Activated CD8-positive, alpha-beta memory T cell treated with anti-CD3 and anti-CD28 coated beads for 1 hour (primary cell): Measurements from ENCODE around the gene MEGF10.

ENCODE experiments used
- DNase-seq, 2 donors: peaks; one replicate each; pipeline ENCODE4 v3.0.0-alpha.2; 2020; ENCODE audit warnings: low read depth in 1 of 2; ENCODE audit errors: extremely low read depth in 1 of 2

MEGF10 gene

DNA sequence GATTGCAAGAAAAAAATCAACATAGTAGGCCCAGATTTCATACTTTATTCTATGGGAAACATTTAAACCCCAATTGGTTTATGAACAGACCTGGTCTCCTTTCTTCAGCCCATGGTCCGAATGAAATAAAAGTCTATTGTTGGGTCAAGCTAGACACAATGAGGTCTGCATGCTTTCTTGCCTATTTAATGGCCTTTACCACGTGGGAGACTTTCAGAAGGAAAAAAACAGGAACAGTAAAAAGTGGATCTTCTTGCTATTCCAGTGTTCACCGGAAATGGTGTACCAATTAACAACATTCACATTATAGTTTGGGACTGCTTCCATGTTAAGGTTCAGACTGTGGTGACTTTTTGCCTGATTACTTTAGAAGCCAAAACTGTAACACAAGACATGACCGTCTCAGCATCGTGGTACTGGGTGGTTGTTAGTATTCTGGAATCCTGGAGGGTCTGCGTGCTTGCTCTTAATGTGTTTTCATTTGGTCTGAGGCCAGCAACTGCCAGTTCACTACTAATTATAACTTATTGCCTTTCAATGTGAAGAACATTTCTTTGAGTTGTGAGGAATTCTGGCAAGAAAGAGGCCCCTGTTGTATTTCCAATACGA is 141.5 kb downstream of the MEGF10 start:
- no peak for DNase-seq

- no peak for DNase-seq
These were observed 142.9 kb downstream of the MEGF10 start for GRCh38 chr5:127433526-127433925.

DNA sequence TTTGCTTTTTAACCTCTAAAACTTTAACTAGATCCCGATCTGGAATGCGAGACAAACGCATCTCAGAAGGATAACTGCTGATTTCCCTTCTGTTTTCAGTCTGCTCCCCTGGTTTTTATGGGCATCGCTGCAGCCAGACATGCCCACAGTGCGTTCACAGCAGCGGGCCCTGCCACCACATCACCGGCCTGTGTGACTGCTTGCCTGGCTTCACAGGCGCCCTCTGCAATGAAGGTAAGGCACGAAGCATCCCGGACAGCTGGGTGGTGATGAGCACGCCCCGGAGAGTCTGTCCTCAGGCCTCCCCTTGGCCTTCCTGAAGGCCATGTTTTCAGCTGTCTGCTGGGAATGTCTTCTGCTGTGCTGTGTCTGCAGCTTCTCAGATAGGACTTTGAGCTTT is 144.0 kb downstream of the MEGF10 start:
- DNase-seq, result no peak

DNA sequence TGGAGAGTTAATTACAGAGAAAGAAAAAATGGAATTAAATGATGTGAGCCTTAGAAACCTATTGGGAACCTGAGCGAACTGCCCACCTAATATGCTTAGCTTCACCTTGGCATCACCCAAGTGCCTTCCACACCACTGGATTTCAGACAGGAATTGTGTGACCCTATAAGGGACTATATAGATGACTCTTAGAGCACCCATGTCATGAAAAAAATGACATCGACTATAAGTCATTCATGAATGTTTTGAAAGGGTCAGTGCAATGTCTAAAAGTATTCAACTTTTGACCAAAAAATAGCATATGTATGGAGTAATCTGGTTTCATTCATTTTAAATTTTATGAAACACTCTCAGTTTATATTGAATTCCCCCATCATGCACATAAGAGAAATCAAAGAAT is 145.2 kb downstream of the MEGF10 start:
- DNase-seq, result no peak

- DNase-seq, result no peak
These were observed 149.0 kb downstream of the MEGF10 start for GRCh38 chr5:127439644-127440043.

- no peak for DNase-seq
These were observed 150.2 kb downstream of the MEGF10 start for GRCh38 chr5:127440831-127441230.

- DNase-seq, result no peak
These were observed 151.3 kb downstream of the MEGF10 start for GRCh38 chr5:127441799-127442484.

GRCh38 chr5:127444171-127444570 is 153.6 kb downstream of the MEGF10 start:
- no peak for DNase-seq

DNA sequence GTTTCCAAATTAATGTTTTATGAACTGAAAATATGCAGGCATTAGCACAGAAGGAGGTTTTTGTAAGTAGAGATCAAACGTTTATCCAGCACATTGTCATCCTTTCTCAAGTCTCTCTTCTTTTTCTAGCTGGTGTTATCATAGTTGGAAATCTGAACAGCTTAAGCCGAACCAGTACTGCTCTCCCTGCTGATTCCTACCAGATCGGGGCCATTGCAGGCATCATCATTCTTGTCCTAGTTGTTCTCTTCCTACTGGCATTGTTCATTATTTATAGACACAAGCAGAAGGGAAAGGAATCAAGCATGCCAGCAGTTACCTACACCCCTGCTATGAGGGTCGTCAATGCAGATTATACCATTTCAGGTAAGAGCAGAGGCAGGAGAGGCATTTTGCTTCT is 154.7 kb downstream of the MEGF10 start:
- DNase-seq, result no peak

DNA sequence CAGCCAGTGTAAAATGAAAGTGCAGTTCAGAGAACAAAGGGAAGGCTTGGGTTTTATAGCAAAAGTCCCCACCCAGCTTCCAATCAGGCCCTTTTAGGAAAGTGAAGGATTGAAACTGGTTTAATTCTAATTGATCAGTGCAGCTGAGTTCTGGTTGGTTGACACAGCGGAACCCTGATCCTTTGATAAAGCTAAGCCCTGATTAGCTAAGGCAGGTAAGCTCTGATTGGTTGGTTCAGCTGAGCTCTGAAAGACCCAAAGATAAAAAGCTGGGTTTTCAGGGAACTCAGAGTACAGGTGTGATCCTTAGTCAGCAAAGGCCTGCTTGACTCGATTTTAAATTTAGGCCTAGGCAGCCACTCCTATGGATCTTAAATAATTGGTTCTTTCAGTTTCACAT is 156.0 kb downstream of the MEGF10 start:
- no peak for DNase-seq

DNA sequence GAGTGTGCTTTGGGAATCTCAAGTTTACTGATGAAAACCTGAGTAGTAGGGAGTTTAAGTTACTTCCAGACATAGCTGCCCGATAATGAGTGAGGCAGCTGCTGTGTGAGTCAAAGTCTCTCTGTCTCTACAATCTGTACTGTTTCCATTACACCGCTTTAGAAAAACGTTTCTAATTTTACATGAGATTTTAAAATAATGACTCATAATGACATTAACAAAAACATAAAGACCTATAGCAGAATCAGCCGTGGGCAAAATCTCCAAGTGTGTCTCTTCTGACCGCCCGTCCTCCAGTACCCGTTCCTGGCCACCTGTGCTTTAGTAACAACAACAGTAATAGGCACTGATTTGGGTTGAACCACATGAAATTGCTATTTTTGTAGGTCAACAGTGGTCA is 157.2 kb downstream of the MEGF10 start:
- DNase-seq, result no peak

- no peak for DNase-seq
These were observed 159.4 kb downstream of the MEGF10 start for GRCh38 chr5:127450046-127450445.

DNA sequence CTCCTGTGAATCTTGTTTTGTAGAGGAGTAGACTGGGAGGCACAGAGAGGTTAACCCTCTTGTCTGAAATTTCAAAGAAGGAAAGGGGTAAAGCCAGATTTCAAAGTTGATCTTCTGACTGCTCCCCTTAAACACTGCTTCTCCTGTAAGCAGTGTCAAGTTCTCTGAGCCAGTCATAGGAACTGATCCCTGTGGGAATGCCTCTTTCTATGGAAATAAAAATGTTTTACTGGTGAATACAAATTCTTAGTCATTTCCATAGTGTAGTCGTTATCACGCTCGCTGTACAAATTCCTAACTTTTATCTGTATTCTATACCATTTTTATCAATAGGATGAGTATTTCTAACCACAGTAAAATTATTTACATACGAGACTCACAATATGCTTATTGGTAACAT is 160.5 kb downstream of the MEGF10 start:
- no peak for DNase-seq

DNA sequence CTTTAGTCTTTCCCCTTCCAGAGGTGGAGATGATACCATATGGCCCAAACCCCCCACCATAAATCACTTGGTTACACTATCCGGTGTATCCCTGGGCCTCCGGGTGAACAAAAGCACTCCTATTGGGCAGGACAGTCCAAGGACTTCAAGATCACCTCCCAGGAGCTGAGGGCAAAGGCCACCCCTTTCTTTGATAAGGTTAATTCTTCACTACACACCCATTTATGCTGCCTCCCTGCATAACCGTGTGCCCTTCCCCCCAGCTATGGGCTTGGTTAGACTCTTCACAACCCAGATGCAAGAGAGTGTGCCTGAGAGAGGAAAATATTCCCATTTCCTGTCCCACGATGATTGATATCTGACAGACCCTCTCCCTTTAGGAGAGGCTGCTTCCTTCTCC is 162.0 kb downstream of the MEGF10 start:
- no peak for DNase-seq

GRCh38 chr5:127471211-127471610 is 180.6 kb downstream of the MEGF10 start:
- no peak for DNase-seq

DNA sequence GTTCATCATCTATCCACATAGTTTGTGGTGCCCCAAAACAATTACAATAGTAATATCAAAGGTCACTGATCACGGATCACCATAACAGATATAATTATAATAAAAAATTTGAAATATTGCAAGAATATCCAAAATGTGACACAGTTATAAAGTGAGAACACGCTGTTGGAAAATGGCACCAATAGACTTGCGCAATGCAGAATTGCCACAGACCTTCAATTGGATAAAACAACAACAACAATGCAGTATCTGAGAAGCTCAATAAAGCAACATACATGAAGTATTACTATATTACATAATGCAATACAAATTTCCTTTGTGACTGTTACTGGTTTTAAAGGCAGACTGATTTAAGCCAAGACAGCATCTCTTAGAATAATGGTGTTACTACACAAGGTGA is 182.1 kb downstream of the MEGF10 start:
- no peak for DNase-seq

DNA sequence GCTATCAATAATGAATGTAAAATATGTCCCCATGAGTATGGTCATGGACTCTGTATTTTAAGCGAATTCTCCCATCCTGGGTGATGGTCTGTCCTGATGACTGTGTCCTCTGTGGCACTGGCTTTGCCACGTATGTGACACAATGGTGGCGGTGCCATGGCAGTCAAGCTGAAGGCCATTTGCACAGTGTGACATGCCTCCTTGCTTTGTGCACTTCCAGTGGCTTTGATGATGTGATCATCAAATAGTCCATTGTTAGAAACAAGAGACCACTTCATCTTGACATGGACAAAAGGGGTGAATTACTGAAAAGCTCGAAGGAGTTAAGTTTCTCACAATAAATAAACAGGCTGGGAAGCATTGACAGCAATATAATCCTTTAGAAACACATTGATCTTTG is 195.9 kb downstream of the MEGF10 start:
- no peak for DNase-seq

- DNase-seq, result no peak
These were observed 202.5 kb downstream of the MEGF10 start for GRCh38 chr5:127492854-127493738.

DNA sequence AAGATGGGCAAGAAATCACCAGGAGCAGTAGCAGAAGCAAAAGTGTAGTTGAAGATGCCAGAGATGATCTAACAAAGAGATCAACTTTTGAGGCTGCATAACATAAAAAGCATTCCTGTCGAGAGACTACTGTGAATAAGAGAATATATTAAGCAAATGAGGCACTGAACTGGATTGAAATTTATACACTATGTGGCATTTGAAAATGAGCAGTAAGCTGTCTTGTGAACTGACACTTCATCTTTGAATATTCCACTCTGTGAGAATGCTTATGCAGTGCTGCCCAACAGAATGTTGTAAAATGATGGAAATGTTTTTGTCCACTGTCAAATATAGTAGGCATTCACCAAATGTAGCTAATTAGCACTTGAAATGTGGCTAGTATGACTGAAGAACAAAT is 208.0 kb downstream of the MEGF10 start:
- no peak for DNase-seq

DNA sequence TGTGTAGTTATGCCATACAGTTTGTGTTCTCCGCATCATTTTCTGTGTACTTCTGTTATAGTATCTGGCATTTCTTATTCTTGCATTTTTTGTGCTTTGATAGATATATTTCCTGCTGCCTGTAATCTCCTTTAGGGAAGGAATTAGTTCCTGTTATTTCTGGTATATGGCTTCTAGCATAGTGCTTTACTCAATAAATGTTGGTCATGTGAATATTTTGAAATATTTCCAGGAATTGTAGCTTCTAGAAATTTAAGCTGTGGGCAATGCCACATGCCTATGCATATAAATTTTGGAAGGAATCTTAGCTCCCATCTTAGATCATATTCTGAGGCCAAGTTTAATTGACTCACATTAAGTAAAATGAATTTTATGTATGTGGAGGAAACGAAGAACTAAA is 215.3 kb downstream of the MEGF10 start:
- DNase-seq, result no peak

- DNase-seq, result no peak
These were observed 216.0 kb downstream of the MEGF10 start for GRCh38 chr5:127506616-127507015.
